Caki2 (cell line): Measurements from ENCODE around the gene SEC61G. TPM values are rescaled to one million over a fixed set of nuclear protein-coding genes. Genes with fewer than 3 reads are reported as not detected.

Source experiments
- DNase-seq: peaks from one replicate; pipeline ENCODE4 v3.0.0-alpha.2; 2015; ENCODE audit warnings: low read depth
- in situ Hi-C: cut with HindIII; loops from 2 replicates; pipeline ENCODE4 v1.10.0; 2016; ENCODE audit warnings: low sequenced_read_pairs, low pct_unique_long_range_greater_than_20kb, mixed read lengths
- total RNA-seq: library from RNA; depleted of rRNA; stranded (reverse); fragments of >200 nt; shearing (Covaris generic); gene quantifications from 2 replicates; pipeline ENCODE4 v1.2.3, GENCODE V29; 2014; ENCODE audit warnings: low replicate concordance

The SEC61G gene
- total RNA-seq, 1 experiment from 2014 or later: 728 TPM

DNA sequence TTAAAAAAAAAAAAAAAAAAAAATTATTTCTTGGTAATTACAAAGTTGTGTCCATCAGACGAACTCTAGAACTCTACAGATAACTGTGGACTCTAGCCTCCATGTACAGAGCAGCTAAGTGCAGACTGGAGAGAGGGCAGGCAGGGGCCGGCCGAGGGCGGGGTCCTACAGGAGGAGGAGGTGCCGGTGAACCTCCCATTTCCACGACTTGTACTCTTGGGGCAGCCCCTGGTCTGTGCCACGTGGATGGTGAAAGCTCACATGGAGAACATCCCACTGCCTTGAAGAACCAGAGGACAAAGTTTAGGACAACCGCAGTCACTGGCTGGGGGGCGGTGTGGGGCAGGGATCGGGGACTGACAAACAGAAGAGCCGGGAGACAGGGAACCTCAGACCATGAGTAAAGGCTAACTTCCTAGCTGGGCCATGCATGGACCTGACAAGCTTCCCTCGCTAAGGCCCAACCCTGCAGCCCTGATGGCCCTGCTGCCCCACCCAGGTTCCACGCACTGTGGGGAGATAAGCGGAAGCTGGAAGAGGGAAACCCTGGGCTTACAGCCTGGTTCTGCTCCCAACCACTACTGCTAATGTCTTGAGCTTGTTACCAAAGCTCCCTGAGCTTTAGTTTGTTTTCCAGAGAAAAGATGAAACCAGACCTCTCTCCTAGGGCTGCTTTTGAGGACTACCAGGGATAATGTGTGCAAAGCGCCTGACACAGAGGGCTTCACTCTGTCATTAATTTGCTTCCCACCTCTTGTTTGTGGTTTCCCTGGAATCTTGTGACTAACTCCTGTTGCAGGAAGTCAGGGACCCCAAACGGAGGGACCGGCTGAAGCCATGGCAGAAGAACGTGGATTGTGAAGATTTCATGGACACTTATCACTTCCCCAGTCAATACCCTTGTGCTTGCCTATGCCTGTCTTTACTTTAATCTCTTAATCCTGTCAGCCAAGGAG lies 16.1 kb upstream of the SEC61G start:
- in situ Hi-C loops: no loop called here
- no peak for DNase-seq

- in situ Hi-C loops: no loop called here
- DNase-seq: peak; percentile 83
Observed at GRCh38 chr7:54773472-54774399, 14.7 kb upstream of the SEC61G start.

DNA sequence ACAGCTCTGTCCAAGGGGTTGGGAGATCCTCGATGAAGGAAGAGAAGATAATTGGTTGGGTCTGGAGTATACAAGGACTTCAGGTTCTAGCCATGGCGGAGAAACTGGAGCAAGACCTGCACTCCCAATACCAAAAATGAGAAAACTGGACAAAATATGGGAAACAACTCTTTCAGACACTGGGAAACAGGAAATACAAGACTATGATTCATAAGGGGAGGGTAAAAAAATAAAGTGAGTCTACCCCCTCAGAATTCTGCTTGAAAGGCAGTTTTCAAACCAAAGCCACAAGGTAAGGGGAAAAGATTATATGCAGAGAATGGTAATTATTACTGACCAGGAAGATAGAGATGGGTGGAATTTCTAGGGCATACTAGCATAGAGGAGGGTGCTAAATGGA lies 10.2 kb upstream of the SEC61G start:
- in situ Hi-C loops: no loop called here
- DNase-seq: no peak

GRCh38 chr7:54764861-54765260 lies 5.8 kb upstream of the SEC61G start:
- in situ Hi-C loops: no loop called here
- DNase-seq: no peak

- no peak for DNase-seq
- in situ Hi-C loops: no loop called here
Observed at GRCh38 chr7:54757711-54758110, 1.3 kb downstream of the SEC61G start.

DNA sequence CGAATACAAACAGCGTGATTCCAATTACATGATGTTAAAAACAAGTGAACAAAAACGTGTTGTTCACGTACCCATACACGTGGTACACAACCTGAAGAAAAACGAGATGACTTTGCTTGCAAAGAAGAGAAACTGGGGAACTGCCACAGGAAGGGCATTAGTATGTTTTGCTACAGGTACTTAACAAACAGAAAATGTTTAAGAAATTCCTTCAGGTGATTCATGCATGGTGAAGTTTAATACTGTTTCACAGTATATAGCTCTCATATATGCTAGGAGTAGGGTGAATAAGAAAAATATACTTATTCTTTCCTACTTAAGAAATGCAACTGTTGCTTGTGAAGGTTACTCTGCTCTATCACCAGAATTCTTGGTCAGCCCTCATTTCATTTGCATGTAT lies 9.8 kb downstream of the SEC61G start:
- no peak for DNase-seq
- in situ Hi-C loops: no loop called here

- no peak for DNase-seq
- in situ Hi-C loops: no loop called here
Observed at GRCh38 chr7:54747234-54747633, 11.8 kb downstream of the SEC61G start.

- DNase-seq: no peak
- in situ Hi-C loops: no loop called here
Observed at GRCh38 chr7:54743580-54743979, 15.4 kb downstream of the SEC61G start.

GRCh38 chr7:54738737-54739136 lies 20.3 kb downstream of the SEC61G start:
- no peak for DNase-seq
- in situ Hi-C loops: no loop called here

DNA sequence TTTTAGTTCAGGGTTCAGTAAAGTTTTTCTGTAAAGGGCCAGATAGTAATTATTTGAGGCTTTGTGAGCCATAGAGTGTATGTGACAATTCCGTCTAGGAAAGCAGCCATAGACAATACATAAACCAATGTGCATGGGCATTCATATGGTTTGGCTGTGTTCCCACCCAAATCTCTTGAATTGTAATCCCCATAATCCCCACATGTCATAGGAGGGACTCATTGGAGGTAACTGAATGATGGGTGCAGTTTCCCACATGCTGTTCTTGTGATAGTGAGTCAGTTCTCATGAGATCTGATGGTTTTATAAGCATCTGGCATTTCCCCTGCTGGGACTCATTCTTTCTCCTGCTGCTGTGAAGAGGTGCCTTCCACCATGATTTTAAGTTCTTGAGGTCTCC lies 29.9 kb downstream of the SEC61G start:
- in situ Hi-C loops: no loop called here

DNA sequence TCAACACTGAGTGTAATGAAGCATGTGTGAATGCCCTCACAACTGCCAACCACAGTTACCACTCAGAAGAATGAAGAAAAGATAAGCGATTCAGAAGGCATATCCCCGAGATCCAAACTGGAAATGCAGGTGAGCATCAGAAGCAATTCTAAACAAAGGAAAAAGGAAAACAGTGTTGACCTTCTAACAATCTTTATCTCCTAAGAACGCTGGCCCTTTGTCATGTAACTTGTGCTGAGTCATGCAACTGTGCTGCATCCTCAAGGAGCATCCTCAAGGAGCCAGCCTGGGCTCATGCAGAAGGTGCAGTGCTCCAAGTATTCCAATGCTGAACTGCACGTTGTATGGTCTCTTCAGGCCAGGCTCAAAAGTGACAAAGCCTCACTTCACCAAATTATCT lies 30.6 kb downstream of the SEC61G start:
- peak; percentile 26 for DNase-seq
- in situ Hi-C loops: no loop called here

More for the DNA sequence above, 29.9 kb downstream of the SEC61G start:
- no peak for DNase-seq

GRCh38 chr7:54725255-54725654 lies 33.8 kb downstream of the SEC61G start:
- in situ Hi-C loops: no loop called here
- DNase-seq: no peak

- no peak for DNase-seq
- in situ Hi-C loops: no loop called here
Observed at GRCh38 chr7:54722502-54722901, 36.5 kb downstream of the SEC61G start.

DNA sequence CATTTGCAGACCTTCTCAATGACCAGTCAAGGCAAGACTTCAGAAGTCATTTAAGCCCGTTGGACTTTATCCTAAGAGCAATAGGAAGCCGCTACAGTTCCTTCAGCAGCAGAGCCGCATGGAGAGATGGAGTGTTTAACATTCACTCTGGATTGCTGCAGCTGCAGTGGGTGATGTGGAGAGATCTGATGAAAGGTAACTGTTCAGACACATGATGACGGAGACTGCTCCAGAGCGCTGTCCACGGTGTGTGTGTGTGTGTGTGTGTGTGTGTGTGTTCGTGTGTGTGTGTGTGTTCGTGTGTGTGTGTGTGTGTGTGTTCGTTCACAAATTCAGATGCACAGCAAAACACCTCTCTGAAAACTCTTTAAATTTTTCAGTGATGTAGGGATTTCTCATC lies 37.0 kb downstream of the SEC61G start:
- DNase-seq: no peak
- in situ Hi-C loops: no loop called here

DNA sequence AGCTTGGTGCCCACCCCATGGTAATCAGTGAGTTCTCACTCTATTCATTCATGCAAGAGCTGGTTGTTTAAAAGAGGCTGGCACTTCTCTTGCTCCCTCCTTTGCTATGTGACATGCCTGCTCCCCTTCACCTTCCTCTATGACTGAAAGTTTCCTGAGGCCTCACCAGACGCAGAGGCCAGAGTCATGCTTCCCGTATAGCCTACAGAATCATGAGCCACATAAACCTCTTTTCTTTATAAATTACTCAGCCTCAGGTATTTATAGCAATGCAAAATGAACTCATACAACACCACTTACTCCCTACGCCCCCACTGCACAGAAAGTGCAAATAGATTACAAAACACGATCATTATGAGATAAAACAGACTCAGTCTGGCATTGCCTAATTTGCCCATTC lies 39.0 kb downstream of the SEC61G start:
- in situ Hi-C loops: no loop called here
- DNase-seq: no peak

- DNase-seq: no peak
- in situ Hi-C loops: no loop called here
Observed at GRCh38 chr7:54719425-54719824, 39.6 kb downstream of the SEC61G start.

DNA sequence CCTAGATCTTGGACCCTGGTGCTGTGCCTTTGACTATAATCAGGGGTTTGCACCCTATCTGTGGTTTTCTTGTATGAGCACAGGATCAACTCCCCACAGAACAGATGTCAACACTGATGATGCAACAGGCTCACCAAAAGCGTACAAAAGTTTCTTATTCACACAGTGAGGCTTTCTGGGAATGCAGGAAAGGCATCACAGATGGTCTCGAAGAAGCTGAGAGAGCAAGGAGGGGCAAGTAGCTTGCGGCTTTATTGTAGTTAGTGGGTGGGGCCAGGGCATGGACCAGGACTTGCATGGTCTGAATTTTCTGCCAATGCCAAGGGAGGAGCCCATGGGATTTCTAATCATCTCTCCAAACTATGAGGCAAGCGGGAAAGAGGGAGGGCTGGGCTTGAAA lies 46.2 kb downstream of the SEC61G start:
- DNase-seq: no peak
- in situ Hi-C loops: no loop called here

GRCh38 chr7:54711900-54712595 lies 47.0 kb downstream of the SEC61G start:
- DNase-seq: no peak
- in situ Hi-C loops: no loop called here

- DNase-seq: no peak
- in situ Hi-C loops: no loop called here
Observed at GRCh38 chr7:54709283-54709682, 49.7 kb downstream of the SEC61G start.
